Astrocyte of the cerebellum (primary cell): ENCODE results near the gene IL11.
A peak's percentile ranks its signal among the peaks of the same experiment; 100 is the strongest.

Source experiments
- DNase-seq: peaks from one replicate; pipeline ENCODE4 v3.0.0-alpha.2; 2011; ENCODE audit warnings: low read depth
- H3K4me3 ChIP-seq: 2 replicates; pipeline ENCODE4 v1.5.1; 2011; ENCODE audit warnings: mild to moderate bottlenecking, low read depth, low read length, moderate library complexity
- CTCF ChIP-seq: IDR thresholded peaks from 2 replicates; pipeline ENCODE4 v1.5.1; 2012; ENCODE audit warnings: low read length, low read depth, moderate library complexity, mild to moderate bottlenecking; ENCODE audit errors: missing control alignments
- in situ Hi-C: cut with HindIII; loops from 2 replicates; pipeline ENCODE4 v1.10.0; 2017; ENCODE audit warnings: low sequenced_read_pairs

The IL11 gene

GRCh38 chr19:55355213-55355821 lies 14.9 kb downstream of the IL11 start:
- DNase-seq, result no peak
- in situ Hi-C loops, result loop anchor here (10.0 kb wide), 2 partner anchors 181 to 249 kb away; partner anchors contain the start of genes ZNF524 and ZNF865
- TF ChIP-seq CTCF, result no peak
- H3K4me3 ChIP-seq, result no peak overlapping the region

DNA sequence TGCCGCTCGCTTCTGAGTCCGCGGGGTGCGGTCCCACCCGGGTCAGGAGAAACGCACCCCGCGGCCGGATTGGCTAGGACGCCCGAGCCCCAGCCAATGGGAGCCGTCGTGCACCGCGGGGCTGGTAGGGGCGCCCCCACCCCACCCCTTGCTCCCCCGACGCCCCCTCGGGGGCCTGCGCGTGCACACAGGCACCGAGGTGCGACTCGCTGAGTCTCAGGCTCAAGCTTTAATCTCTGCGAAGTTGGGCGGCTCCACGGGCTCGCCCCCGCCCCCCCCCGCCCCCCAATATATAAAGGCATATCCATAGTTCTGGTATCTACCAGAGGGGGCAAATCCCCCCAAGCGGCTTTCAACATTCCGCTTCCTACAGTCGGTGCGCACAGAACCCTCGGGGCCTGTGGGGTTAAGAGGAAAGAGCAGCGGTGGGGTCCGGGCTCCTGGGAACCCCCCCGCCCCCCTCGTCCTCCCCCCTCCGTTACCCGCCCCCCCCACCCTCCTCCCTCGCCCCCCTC lies 15.5 kb downstream of the IL11 start, which contains the start of gene COX6B2:
Gene COX6B2, minus strand, starts transcription at position 22 of the 515 bp plus-strand sequence. CDS start 198 bp downstream, outside the sequence.
- peak within 1 kb of the TSS; percentile 43 for H3K4me3 ChIP-seq
- in situ Hi-C loops, result loop anchor here (5.0 to 10.0 kb wide), 3 partner anchors 38 to 250 kb away; partner anchors contain the start of genes ZNF524 and ZNF865
- DNase-seq, result no peak
- no peak for TF ChIP-seq CTCF

DNA sequence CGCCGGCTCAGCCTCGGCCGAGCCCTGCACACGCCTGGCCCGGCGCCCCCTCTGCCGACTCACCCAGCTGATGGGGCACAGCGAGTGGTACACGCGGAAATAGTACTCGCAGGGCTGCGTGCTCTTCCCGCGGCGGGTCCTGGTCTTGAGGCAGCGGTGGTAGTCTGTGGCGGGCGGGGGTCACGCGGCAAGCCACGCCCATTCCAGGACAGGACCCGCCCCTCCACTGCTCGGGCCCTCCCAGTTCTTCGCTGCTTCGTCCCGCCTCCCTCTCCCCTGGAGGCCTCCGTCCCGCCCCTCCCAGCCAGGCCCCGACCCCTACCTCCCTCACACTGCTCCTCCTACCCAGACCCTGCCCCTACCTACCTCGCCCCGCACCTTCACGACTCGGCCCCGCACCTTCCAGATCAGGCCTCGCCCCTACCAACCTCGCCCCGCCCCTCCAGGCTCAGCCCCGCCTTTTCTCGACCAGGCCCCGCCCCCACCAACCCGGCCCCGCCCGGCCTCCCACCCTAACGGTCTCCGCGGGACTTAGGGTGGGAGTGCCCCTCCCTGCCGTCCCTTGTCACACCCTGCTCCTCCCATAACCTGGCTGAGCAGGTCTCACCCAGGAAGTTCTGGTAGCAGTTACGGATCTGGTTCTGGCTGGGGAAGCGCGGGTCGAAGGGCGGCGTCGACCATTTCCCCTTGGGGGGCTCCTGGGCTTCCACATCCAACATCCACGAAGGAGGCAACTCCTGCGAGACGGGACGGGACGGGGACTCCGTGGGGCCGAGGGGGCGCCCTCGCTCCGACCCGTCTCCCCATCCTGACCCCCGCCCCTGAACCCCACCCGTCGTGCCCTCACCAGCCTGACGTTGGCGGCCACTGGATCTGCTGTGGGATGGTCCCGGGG lies 16.2 kb downstream of the IL11 start:
- DNase-seq, result no peak
- in situ Hi-C loops, result loop anchor here (5.0 to 10.0 kb wide), 3 partner anchors 38 to 251 kb away; partner anchors contain the start of genes ZNF524 and ZNF865
- TF ChIP-seq CTCF, result no peak
- peak overlapping the region; percentile 43 for H3K4me3 ChIP-seq

- in situ Hi-C loops, result loop anchor here (5.0 to 10.0 kb wide), 3 partner anchors 39 to 251 kb away; partner anchors contain the start of genes ZNF524 and ZNF865
- no peak for TF ChIP-seq CTCF
- peak overlapping the region; percentile 43 for H3K4me3 ChIP-seq
- DNase-seq, result no peak
These were observed 16.9 kb downstream of the IL11 start for GRCh38 chr19:55353356-55353802.

DNA sequence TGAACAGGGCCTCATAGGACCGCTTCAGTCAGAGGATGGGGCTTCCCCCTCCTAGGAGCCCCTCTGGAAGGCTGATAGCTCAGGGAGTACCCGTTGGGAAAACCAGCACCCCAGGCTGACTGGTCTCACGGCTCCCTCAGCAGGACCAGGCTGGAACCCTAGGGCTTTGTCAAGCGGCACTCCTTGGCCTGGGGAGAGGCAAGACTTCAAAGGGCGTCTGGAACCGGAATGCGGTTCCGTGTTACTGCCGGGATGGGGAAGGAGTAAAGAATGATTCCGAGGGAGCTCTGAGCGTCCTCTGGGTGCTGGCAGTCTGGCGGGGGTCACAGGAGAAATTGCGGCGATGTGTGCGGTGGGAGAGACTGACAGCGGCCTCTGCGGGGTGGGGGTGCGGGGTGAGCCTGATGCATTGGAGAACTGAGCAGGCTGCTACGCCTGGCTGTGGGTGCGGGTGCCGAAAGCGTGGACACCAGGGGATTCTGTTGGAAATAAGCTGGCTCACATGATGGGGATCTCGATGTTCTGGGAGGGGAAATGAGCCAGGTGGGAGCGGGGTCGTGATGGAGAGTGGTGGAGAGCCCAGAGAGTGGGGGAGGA lies 17.6 kb downstream of the IL11 start:
- in situ Hi-C loops, result loop anchor here (5.0 to 10.0 kb wide), 3 partner anchors 40 to 252 kb away; partner anchors contain the start of genes ZNF524 and ZNF865
- DNase-seq, result no peak
- no peak for TF ChIP-seq CTCF
- no peak overlapping the region for H3K4me3 ChIP-seq

- H3K4me3 ChIP-seq, result no peak overlapping the region
- DNase-seq, result no peak
- no peak for TF ChIP-seq CTCF
- in situ Hi-C loops, result loop anchor here (5.0 to 10.0 kb wide), 3 partner anchors 40 to 253 kb away; partner anchors contain the start of genes ZNF524 and ZNF865
These were observed 18.2 kb downstream of the IL11 start for GRCh38 chr19:55352040-55352439.
